ENCODE data around the gene PPP2R5A.

DNA sequence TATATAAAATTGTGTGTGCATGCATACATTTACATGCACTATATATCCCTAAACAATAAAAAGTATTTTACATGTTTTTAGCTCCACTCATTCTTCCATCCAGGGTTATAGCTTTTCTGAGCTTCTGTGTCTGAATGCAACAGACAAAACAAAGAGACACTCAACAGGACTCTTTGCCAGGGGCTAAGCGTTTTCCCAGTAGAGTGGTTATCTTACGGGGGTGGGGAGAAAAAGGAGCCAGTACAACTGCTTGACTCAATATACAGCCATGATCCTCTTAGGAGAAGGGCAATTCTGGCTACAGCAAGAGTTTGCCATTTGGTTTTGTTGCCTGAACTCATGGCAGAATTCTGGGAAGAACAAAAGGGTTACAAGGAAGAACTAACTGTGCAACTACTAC lies 14.6 kb upstream of the PPP2R5A start:
- TF ChIP-seq CTCF (IDR thresholded peaks at IDR 0.05) (no peak), POLR2A (IDR thresholded peaks at IDR 0.05) (no peak)

Data from breast epithelium (tissue), 3 donors.